ENCODE measurements around the gene MYO1F. TPM values are rescaled to one million over a fixed set of nuclear protein-coding genes. Genes with fewer than 3 reads are reported as not detected.

MYO1F gene
- total RNA-seq, 2 donors from 2014 or later: 2.0 to 8.0 TPM

DNA sequence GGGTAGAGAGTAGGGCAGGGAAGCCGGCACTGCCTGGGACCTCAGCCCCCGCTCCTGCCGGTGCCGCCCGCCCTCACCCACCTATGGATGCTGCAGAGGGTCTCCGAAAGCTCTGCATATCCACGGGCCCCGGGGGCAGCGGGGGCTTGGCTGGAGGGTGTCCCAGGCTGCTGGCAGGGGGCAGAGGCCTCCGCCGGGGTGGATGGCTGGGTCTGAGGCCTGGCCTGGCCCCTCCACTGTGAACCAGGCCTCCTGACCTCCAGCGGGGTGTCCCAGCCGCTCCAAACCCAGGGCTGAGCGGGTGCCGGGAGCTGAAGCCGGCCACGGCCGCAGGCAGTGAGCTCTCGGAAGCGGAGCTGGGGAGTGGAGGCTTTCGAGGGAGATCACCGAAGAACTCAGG lies 78.9 kb downstream of the MYO1F start:
- H3K27ac ChIP-seq: no peak overlapping the region
- H3K4me3 ChIP-seq: no peak overlapping the region
- no peaks in the 10 kb centered on the region for H3K27me3 ChIP-seq
- no peak for DNase-seq
- TF ChIP-seq POLR2A (IDR thresholded peaks at IDR 0.05): no peak
- TF ChIP-seq, protein P1, sequence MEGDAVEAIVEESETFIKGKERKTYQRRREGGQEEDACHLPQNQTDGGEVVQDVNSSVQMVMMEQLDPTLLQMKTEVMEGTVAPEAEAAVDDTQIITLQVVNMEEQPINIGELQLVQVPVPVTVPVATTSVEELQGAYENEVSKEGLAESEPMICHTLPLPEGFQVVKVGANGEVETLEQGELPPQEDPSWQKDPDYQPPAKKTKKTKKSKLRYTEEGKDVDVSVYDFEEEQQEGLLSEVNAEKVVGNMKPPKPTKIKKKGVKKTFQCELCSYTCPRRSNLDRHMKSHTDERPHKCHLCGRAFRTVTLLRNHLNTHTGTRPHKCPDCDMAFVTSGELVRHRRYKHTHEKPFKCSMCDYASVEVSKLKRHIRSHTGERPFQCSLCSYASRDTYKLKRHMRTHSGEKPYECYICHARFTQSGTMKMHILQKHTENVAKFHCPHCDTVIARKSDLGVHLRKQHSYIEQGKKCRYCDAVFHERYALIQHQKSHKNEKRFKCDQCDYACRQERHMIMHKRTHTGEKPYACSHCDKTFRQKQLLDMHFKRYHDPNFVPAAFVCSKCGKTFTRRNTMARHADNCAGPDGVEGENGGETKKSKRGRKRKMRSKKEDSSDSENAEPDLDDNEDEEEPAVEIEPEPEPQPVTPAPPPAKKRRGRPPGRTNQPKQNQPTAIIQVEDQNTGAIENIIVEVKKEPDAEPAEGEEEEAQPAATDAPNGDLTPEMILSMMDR (IDR thresholded peaks at IDR 0.05): no peak
- H3K36me3 ChIP-seq (replicated peaks in 1 of 2; ENCODE audit: insufficient read depth in 1 of 2, low read depth in 2 of 2): no peaks in the 10 kb centered on the region
- WGBS, 2 donors: 86 to 89% methylated on average over 8 to 9 of the region's 22 CpGs
- no peak for ATAC-seq
- intact Hi-C loops (cut with DNase I): no loop called here
- no peaks in the 10 kb centered on the region for H3K9me3 ChIP-seq
- H3K4me1 ChIP-seq: no peaks in the 10 kb centered on the region

DNA sequence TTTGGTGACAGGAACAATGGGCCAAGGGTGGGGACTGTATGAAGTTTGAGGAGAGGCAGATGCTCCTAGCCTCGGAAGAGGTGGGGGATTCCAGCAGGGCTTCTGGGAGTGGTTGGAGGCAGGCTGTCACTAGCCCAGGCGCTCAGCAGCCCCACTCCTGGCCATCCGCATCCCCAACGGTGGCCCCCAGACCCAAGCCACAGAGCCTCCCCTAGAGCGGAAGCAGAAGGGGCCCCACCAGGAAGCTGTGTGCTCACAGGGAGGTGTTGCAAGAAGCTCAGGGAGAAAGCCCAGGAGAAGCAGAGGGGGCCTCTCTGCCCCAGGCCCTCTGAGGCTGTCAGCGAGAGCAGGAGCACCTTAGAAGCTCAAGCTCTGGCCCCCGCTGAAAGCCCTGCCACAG lies 83.1 kb downstream of the MYO1F start:
- Histone ChIP-seq H3K4me3 (no peak overlapping the region), H3K36me3 (replicated peaks in 1 of 2; ENCODE audit: insufficient read depth in 1 of 2, low read depth in 2 of 2) (no peaks in the 10 kb centered on the region), H3K27me3 (no peaks in the 10 kb centered on the region), H3K4me1 (no peaks in the 10 kb centered on the region), H3K27ac (no peak overlapping the region), H3K9me3 (no peaks in the 10 kb centered on the region)
- ATAC-seq (no peak), DNase-seq (no peak)
- intact Hi-C loops (cut with DNase I): no loop called here
- WGBS, 2 donors: 74 to 85% methylated on average over 4 to 7 of the region's 7 CpGs
- TF ChIP-seq POLR2A (IDR thresholded peaks at IDR 0.05): no peak

DNA sequence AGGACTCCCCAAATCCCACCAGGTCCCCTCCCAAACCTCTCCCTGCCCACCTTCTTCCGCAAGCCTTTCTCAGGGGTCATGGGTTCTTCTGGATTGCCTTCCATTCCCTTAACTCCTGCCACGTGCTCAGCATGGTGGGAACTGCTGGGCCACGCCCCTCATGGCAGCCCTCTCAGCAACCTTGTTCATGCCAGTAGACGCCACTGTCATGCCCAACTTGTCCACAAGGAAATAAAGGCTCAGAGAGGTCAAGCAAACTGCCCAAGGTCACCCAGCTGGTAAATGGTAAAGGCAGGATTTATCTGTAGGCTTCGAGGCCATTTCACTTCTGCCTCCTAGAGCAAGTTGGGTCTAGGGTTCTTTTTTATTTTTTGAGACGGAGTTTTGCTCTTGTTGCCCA lies 85.7 kb downstream of the MYO1F start:
- H3K27ac ChIP-seq: no peak overlapping the region
- peaks cover 11 to 21% of the 10 kb centered on the region in 2 donors for H3K36me3 ChIP-seq (replicated peaks in 1 of 2; ENCODE audit: insufficient read depth in 1 of 2, low read depth in 2 of 2)
- H3K9me3 ChIP-seq: no peaks in the 10 kb centered on the region
- no peak overlapping the region for H3K4me3 ChIP-seq
- no peak for DNase-seq
- H3K27me3 ChIP-seq: no peaks in the 10 kb centered on the region
- WGBS, 2 donors: 82 to 87% methylated on average over 6 of the region's 6 CpGs
- ATAC-seq: no peak
- TF ChIP-seq, protein P1 (IDR thresholded peaks at IDR 0.05): peak in 1 of 7 experiments; percentile 4
- TF ChIP-seq POLR2A (IDR thresholded peaks at IDR 0.05): no peak
- intact Hi-C loops (cut with DNase I): no loop called here
- no peaks in the 10 kb centered on the region for H3K4me1 ChIP-seq

DNA sequence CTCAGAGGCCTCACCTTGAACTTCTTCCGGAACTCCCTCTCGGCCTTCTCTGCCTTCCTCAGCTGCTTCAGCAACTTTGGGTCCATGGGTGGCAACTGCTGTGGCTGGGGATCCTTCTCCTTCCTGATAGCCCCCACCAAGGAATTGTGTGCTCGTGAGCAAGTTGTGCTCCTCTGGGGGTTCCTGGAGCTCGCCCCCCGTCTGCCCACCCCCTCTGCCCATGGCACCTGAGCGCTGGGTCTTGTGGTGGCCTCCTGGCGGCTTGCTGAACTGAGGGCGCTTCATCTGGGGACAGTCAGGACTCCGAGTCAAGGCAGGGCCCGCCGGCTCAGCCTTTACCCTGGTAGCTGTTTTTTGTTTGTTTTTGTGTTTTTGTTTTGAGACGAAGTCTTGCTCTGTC lies 86.4 kb downstream of the MYO1F start:
- intact Hi-C loops (cut with DNase I): no loop called here
- DNase-seq: no peak
- no peak overlapping the region for H3K27ac ChIP-seq
- H3K4me1 ChIP-seq: no peaks in the 10 kb centered on the region
- no peak overlapping the region for H3K4me3 ChIP-seq
- WGBS, 2 donors: 81 to 86% methylated on average over 8 to 9 of the region's 12 CpGs
- peaks cover 18 to 26% of the 10 kb centered on the region in 2 donors for H3K36me3 ChIP-seq (replicated peaks in 1 of 2; ENCODE audit: insufficient read depth in 1 of 2, low read depth in 2 of 2)
- no peaks in the 10 kb centered on the region for H3K27me3 ChIP-seq
- no peak for TF ChIP-seq POLR2A (IDR thresholded peaks at IDR 0.05)
- ATAC-seq: no peak
- no peaks in the 10 kb centered on the region for H3K9me3 ChIP-seq

DNA sequence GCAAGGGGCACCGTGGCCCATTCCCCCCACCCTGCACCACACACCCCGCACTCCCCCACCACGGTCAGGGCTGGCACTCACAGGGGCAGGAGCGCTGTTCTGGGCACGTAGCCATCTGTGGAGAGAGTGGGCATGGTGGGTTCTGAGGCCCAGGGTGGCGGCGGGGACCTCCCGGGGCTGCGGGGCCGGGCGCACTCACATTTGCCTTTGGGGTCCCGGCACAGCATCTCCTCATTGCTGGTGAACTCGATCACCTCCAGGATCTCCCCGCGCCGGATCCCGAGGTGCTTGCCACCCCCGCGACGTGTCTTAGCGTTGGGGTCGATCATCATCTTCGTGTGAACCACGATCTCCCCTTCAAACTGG lies 86.9 kb downstream of the MYO1F start:
- Histone ChIP-seq H3K4me3 (no peak overlapping the region), H3K27me3 (no peaks in the 10 kb centered on the region), H3K27ac (no peak overlapping the region), H3K4me1 (no peaks in the 10 kb centered on the region), H3K36me3 (replicated peaks in 1 of 2; ENCODE audit: insufficient read depth in 1 of 2, low read depth in 2 of 2) (peaks cover 23 to 31% of the 10 kb centered on the region in 2 donors), H3K9me3 (no peaks in the 10 kb centered on the region)
- WGBS, 2 donors: 88 to 92% methylated on average over 8 to 22 of the region's 24 CpGs
- ATAC-seq (no peak), DNase-seq (no peak)
- intact Hi-C loops (cut with DNase I): no loop called here
- TF ChIP-seq, protein P1 (IDR thresholded peaks at IDR 0.05): no peak
- TF ChIP-seq POLR2A (IDR thresholded peaks at IDR 0.05): no peak

DNA sequence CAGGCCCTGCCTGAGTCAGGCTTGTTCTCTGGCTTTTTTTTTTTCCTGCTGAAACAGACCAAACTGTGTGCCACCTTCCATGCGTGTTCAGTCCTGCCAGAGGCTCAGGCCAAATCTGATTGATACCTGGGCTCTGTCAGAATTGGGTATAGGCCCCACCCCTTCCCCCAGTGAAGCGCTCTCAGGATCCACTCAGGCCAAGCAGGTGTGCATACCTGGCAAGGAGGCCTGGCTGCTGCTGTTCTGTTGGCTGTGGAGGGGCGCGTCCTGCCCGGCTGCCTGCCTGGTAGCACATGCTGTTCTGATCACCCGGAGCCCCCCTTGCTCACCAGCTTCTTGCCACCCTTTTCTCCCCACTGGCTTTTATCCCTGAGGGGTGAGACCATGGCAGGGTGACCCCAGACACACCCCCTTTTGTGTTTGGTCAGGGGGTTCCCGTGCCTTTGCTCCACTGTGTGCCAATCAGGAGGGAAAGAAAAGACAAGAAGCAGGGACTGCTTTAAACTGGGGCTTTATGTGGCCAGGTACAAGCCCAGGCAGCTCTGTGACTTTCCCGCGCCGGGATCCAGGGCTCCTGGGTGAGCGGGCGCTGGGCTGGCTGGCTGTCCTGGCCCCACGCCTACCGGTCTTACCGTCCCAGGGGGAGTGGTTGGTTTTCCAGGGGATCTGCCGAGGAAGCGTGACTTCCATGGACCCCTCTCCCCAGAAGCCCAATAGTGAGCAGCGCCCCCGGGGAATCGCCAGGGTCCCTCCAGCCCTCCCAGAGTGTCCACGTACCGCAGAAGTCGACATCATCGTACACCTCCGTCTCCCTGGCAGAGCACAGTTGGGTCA lies 87.5 kb downstream of the MYO1F start:
- ATAC-seq (no peak), DNase-seq (no peak)
- Histone ChIP-seq H3K36me3 (replicated peaks in 1 of 2; ENCODE audit: insufficient read depth in 1 of 2, low read depth in 2 of 2) (peaks cover 28 to 37% of the 10 kb centered on the region in 2 donors), H3K4me3 (no peak overlapping the region), H3K27me3 (no peaks in the 10 kb centered on the region), H3K27ac (no peak overlapping the region), H3K4me1 (no peaks in the 10 kb centered on the region), H3K9me3 (no peaks in the 10 kb centered on the region)
- no peak for TF ChIP-seq POLR2A (IDR thresholded peaks at IDR 0.05)
- TF ChIP-seq, protein P1 (IDR thresholded peaks at IDR 0.05): no peak
- 85 to 87% methylated on average over 18 to 19 of the region's 25 CpGs for WGBS, 2 donors
- intact Hi-C loops (cut with DNase I): no loop called here
